ENCODE data around the gene POLA1.

- TF ChIP-seq CTCF (IDR thresholded peaks at IDR 0.05) = no peak
- TF ChIP-seq POLR2A (IDR thresholded peaks at IDR 0.05; ENCODE audit: low read depth) = no peak
These were observed 26.3 kb downstream of the POLA1 start for GRCh38 chrX:24720036-24720435.
